GM19099 (cell line): ENCODE measurements around the gene USP48.

Experiments
- POLR2A ChIP-seq: IDR thresholded peaks from 3 replicates; pipeline ENCODE4 v1.6.1; 2011; ENCODE audit warnings: low read depth; ENCODE audit not compliant: insufficient read length; ENCODE audit errors: extremely low read depth

Gene USP48

DNA sequence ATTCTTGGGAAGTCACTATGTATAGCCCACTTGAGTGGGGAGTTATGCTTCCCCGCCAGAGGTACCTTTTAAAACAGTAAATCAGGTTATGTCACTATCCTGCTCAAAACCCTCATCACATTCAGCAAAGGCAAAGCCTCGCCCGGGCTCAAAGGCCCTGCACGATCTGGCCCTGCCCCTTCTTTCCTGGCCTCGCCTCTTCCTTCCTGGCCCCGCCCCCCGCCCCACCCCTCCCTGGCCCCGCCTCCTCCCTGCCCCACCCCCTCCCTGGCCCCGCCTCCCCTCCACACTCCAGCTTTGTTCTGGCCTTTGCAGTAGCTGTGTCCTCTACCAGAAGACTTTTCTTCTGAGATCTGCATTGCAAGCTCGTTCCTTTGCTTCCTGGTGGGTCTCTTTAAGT, 35.7 kb upstream of the USP48 start:
- no peak for TF ChIP-seq POLR2A

DNA sequence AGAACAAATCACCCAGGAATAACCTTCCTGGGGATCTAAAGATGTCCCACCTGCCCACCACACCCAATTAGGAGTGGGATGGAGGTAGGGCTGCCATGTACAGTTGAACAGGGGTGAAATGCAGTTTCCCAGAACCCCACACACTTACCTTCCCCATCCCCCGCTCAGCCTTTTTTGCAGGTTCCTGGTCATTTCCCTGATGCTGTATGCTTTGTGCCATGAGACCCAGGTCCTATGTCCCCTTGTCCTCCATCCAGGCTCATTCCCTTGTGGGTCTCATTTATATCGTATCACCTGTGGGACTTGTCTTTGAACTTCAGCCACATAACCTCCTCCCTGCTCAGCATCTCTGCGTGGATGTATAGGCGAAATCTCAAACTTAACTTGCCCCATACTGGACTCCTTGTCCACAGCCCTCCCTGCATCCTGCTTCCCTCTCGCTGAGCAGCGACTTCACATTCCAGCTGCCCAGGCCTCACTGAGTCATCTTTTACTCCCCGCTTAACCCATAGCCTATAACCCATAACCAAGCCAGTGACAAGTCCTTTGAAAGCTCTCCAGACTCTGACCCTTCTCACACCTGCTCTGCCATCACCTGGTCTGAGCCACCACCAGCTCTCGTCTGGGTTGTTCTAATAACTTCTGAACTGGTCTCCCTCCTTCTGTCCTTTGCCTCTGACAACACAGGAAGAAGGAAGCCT, 33.8 kb upstream of the USP48 start:
- no peak for TF ChIP-seq POLR2A

DNA sequence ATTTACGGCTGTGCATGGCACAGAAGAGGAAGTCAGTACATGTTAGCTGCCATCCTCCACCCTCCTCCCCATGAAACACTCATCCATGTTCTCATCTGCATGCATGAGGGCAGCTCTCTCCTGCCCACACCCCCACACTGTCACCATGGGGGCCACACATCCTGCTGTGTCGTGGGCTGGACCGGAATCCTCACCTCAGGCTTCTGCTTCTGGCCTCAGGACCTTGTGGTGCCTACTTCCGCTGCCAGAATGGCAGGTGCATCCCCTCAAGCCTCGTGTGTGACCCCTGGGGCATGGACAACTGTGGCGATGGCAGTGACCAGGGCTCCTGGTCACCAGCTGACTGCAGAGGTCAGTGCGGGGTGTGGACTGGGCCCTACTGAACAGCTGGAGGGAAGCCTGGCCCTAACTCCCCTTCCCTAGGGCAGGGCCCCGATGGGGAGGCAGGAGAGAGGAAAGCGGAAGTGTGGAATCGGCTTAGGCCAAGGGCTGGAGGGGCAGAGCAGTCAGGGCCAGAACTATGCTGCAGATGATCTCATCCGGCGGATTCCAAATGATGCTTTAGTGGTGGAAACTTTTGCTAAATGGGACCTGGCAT, 32.9 kb upstream of the USP48 start:
- no peak for TF ChIP-seq POLR2A

DNA sequence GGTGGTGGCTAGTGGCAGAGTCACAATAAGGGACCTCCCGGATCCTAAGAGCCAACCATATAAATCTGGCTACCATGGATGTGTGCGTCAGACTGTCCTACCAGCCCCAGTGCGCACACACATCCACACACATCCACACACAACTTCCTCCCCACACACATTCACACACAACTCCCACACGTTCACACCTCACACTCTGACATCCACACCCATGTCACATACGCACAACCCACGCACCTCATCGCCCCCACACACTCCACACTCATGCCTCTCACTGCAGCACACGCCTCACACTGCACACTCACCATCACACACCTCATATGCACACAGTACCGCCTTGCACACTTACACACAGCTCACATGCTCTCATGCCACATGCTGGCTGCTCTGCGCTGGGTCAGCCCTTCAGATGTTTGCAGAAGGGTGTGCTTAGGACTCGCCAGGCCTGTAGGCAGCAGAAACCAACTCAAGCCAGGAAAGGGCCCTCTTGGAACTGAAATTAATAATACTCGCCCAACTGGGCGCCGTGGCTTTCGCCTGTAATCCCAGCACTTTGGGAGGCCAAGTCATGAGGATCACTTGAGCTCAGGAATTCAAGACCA, 32.1 kb upstream of the USP48 start:
- no peak for TF ChIP-seq POLR2A

DNA sequence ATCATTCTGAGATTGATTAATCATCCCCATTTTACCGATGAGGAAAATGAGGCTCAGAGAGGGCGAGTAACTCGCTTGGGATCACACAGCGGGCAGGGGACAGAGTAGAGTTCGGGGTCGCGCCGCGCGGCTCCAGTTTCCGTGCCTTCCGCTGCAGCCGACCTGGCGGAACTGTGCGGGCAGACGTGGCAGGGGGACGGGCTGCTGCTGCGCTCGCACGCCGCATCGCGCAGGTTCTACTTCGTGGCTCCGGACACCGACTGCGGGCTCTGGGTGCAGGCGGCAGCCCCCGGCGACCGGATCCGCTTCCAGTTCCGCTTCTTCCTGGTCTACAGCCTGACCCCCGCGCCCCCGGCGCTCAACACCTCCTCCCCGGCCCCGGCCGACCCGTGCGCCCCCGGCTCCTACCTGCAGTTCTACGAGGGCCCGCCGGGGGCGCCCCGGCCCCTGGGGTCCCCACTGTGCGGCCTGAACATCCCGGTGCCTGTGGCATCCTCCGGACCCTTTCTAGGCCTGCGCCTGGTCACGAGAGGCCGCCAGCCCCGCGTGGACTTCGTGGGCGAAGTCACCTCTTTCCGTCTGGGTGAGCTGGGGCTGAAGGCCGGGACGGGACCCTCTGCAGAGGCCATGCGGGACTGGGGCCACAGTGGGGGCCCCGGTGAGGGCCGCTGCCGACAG, 31.4 kb upstream of the USP48 start:
- TF ChIP-seq POLR2A, result no peak

DNA sequence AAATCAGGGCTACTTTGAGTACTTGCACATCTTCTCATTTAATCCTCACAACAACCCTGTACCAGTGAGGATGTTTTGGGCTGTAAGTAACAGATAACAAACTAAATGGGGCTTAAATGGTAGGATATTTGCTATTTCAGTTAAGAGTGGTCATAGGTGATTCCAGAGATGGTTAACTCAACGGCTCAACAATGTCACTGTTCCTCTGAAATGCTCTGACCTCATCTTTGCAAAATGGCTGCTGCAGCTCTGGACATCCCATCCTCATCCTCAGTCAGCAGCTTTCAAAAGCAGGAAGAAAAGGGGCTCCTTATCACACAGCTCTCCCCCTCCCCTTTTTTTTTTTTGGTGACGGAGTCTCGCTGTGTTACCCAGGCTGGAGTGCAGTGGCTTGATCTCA, 30.6 kb upstream of the USP48 start:
- TF ChIP-seq POLR2A, result no peak

DNA sequence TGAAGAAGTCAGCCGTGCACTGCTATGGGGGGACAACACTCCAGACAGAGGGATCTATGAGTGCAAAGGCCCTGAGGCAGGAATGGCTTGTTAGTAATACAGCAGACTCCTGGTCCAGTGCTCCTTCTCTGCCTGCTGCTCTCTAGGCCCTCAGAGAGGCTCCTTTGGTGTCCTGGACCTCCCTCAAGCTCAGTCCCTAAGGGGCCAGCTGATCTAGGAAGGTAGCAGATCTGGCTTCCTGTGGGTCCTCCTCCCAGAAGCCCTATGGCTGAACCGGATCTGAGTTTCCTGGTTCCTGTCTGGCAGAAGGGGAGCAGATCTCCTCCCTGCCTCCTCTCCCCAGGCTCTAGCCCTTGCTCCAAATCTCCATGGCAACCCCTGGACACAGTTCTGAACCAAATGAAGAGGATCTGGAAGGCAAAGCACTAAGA, 28.9 kb upstream of the USP48 start, which contains the start of gene LDLRAD2:
TSS of gene LDLRAD2 (plus strand) at position 391 of the 431 bp plus-strand sequence. CDS start 187 bp downstream, outside the sequence.
- TF ChIP-seq POLR2A, result no peak

DNA sequence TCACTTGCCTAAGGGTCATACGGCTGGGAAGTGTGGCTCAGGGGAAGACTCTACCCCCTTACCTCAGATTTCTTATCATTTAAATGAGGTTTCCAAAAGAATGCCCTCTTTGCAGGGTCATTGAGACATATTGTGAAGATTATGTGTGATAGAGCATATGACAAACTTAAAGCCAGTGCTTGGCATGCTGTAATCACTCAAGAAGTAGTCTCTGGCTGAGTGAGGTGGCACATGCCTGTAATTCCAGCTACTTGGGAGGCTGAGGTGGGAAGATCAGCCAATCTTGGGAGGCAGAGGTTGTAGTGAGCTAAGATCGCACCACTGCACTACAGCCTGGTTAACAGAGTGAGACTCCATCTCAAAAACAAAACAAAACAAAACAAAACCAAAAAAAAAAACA, 21.6 kb upstream of the USP48 start:
- TF ChIP-seq POLR2A, result no peak

DNA sequence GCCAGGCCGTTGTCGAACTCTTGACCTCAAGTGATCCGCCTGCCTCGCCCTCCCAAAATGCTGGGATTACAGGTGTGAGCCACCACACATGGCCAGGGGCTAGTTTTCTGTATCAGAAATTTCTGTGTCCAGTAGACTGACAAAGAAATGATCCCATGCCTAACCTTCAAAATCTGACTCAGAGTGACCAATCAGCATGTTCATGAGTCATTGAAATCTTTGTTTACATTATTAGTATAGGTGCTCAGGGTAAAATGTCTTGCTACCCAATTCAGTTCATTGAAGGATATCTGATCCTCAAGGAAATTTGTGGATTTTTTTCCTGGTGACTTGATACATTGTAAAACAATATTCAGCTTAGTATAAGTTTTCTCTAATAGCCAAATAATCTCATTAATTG, 18.2 kb upstream of the USP48 start:
- TF ChIP-seq POLR2A, result no peak

DNA sequence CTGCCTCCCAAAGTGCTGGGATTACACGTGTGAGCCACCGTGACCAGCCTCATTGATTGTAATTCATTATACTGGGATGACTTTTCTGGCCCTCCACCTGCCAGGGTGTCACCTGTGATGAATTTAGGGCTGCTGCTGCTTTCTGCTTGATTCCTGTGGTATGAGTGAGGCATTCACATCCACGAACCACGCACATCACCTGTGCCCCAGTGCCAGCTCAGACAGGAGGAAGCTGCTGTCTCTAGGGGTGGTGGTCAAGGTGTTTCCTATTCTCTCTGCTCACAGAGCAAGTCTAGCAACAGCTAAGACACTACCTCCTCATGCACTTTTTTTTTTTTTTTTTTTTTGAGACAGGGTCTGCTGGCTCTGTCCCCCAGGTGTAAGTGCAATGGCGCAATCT, 16.8 kb upstream of the USP48 start:
- no peak for TF ChIP-seq POLR2A

DNA sequence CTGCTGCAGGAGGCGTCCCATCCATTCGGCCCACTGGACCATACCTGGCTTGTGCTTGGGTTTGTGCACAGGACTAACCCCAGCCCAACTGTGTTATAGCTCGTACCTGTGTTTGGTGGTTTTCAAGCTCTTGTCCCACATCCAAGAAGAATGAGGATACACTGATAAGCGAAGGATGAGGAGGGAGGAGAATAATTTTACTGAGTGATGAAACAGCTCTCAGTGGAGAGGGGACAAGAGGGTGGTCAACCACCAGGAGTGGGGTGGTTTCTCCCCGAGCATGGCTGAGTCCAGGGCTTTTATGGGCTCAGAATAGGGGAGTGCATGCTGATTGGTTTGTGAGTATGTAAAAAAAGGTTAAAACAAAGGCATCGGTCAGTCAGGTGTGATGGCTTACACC, 12.1 kb upstream of the USP48 start:
- TF ChIP-seq POLR2A, result no peak

DNA sequence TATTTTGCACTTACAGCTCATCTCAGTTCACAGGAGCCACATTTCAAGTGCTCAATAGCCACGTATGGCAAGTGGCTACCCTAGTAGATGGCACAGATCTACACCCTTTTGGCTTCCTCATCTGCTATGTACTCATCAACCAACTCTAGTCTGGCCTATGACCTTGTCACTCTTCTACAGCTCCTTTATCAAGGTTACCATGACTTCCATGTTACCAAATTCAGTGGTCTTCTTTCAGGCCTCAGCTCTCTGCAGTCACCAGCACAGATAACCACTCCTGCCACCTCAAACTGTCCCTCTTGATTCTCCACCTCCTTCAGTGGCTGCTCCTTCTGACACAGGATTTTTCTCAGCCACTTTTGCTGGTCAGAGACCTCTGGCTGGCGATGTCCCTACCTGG, 11.7 kb upstream of the USP48 start:
- no peak for TF ChIP-seq POLR2A

DNA sequence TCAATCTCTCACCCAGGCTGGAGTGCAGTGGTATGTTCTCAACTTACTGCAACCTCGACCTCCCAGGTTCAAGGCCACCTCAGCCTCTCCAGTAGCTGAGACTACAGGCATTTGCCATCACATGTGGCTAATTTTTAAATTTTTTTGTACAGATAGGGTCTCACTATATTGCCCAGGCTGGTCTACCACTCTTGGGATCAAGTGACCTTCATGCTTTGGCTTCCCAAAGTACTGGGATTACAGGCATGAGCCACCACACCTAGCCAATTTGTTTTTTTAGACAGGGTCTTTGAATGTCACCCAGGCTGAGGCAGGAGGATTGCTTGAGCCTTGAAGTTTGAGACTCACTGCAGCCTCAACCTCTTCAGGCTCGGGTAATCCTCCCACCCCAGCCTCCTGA, 10.2 kb upstream of the USP48 start:
- TF ChIP-seq POLR2A, result no peak

DNA sequence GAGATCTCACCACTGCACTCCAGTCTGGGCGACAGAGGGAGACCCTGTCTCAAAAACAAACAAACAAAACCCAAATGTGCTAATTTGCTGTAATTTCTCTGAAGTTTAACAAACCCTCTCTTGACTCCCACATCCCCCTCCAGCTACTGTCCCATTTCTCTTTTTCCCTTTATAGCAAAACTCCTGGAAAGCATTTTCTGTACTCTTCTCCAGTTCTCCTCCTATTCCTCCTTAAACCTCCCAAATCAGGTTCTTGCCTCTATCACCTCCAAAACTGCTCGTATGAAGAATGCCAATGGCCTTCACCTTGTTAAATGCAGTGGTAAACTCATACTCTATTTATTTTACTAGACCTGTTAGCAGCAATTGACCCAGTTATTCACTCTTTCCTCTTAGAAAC, 3.7 kb upstream of the USP48 start:
- no peak for TF ChIP-seq POLR2A

DNA sequence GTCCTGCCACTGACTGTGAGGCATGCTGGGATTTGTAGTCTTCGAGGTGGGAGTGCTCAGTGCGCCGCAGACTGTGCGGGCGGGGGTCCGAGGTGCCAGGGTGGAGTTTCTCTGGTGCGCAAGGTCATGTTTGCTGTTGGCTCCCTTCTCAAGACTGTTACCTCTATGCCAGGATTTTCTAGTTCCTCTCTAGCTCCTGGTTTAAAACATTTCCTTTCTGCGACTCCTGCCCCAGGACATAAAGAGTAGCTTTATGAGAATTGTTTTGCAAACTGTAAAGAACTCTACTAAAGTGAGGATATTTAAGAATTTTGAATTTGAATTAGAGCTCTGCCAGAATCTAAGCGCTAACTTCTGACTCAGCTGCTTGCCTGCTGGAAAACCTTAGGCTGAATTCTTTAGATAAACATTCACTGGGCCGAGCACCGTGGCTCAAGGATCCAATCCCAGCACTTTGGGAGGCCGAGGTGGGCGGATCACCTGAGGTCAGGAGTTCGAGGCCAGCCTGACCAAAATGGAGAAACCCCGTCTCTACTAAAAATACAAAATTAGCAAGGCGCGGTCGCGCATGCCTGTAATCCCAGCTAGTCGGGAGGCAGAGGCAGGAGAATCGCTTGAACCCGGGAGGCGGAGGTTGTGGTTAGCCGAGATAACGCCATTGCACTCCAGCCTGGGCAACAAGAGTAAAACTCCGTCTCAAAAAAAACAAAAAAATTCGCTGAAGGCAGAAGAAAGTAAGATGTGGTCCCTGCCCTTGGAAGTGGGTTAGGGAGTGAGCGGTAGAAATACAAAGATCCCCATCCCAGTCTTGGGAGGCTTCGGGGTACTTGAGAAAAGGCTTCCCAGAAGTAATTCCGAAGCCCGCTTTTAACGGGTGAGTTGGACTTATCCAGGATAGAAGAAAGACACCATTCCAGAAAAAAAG, 992 bp upstream of the USP48 start:
- no peak for TF ChIP-seq POLR2A
